Osteoblast (primary cell): ENCODE data around the gene LRRC47. TPM values are rescaled to one million over a fixed set of nuclear protein-coding genes. Genes with fewer than 3 reads are reported as not detected.
A peak's percentile ranks its signal among the peaks of the same experiment; 100 is the strongest.

ENCODE experiments used
- DNase-seq: peaks from one replicate; pipeline ENCODE4 v3.0.0; 2011; ENCODE audit warnings: low spot score, mixed read lengths; ENCODE audit not compliant: insufficient read length; ENCODE audit errors: missing footprints
- H2AFZ ChIP-seq: 2 replicates; pipeline ENCODE4 v1.6.0; 2011; ENCODE audit warnings: mild to moderate bottlenecking, low read length
- H3K27ac ChIP-seq: 2 replicates; pipeline ENCODE4 v1.5.1; 2011; ENCODE audit warnings: mild to moderate bottlenecking, low read depth, low read length, moderate library complexity
- H3K27me3 ChIP-seq: 2 replicates; pipeline ENCODE4 v1.6.0; 2012; ENCODE audit warnings: mild to moderate bottlenecking, control low read depth, inconsistent platforms, low read length, moderate library complexity; ENCODE audit not compliant: insufficient read depth
- H3K36me3 ChIP-seq: 2 replicates; pipeline ENCODE4 v1.5.1; 2011; ENCODE audit warnings: mild to moderate bottlenecking, low read length, control low read depth, moderate library complexity; ENCODE audit not compliant: insufficient read depth
- H3K4me1 ChIP-seq: 2 replicates; pipeline ENCODE4 v1.5.1; 2011; ENCODE audit warnings: mild to moderate bottlenecking, low read length, control low read depth, moderate library complexity; ENCODE audit not compliant: insufficient read depth
- H3K4me2 ChIP-seq: 2 replicates; pipeline ENCODE4 v1.6.0; 2011; ENCODE audit warnings: mild to moderate bottlenecking, low read length; ENCODE audit not compliant: insufficient read depth
- H3K4me3 ChIP-seq: fragments of 200-600 bp; sonication (generic); 3 replicates; pipeline ENCODE4 v1.5.1; 2012; ENCODE audit warnings: mild to moderate bottlenecking, low read length, inconsistent platforms; ENCODE audit not compliant: insufficient read depth
- H3K79me2 ChIP-seq: 2 replicates; pipeline ENCODE4 v1.6.0; 2012; ENCODE audit warnings: mild to moderate bottlenecking, low read length, control low read depth, inconsistent platforms; ENCODE audit not compliant: insufficient read depth
- H3K9me3 ChIP-seq: 2 replicates; pipeline ENCODE4 v1.5.1; 2011; ENCODE audit warnings: low read depth, low read length, control low read depth
- H4K20me1 ChIP-seq: 2 replicates; pipeline ENCODE4 v1.6.0; 2012; ENCODE audit warnings: mild to moderate bottlenecking, low read length, control low read depth; ENCODE audit not compliant: insufficient read depth
- total RNA-seq: library from RNA; depleted of rRNA; stranded (reverse); fragments of >200 nt; gene quantifications from 2 replicates; pipeline ENCODE4 v1.2.3, GENCODE V29; 2012
- TF ChIP-seq, protein P1 (sequence below): IDR thresholded peaks from 2 replicates; pipeline ENCODE4 v1.5.1; 2011; ENCODE audit warnings: mild to moderate bottlenecking, low read depth, low read length, moderate library complexity; ENCODE audit errors: extremely low read depth

LRRC47 gene
- total RNA-seq, 1 donor: 30.0 TPM

DNA sequence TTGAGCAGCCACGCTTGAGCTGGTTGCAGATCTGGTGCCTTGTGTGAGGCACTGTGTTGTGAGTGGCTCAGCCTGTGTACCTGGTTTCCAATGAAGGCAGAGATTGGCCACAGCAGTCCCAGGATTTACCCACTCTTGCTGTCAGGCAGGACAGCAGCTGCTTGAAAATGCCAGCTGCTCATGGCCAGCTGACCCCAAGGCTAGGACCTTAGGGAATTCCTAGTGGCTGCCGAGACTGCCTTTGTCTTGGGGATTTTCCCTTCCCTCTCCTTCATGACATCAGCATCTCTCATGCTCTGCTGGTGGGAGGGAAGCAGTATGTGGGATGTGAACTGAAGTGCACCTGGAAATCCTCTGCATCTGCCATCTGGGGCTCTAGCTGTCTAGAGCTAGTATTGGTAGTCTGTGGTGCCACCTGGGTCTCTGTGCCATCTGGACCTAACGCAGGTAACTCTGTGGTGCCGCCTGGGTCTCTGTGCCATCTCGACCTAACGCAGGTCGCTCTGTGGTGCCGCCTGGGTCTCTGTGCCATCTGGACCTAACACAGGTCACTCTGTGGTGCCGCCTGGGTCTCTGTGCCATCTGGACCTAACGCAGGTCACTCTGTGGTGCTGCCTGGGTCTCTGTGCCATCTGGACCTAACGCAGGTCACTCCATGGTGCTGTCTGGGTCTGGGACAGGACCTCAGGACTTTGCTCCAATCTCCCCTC is 3.8 kb upstream of the LRRC47 start:
- TF ChIP-seq, protein P1, sequence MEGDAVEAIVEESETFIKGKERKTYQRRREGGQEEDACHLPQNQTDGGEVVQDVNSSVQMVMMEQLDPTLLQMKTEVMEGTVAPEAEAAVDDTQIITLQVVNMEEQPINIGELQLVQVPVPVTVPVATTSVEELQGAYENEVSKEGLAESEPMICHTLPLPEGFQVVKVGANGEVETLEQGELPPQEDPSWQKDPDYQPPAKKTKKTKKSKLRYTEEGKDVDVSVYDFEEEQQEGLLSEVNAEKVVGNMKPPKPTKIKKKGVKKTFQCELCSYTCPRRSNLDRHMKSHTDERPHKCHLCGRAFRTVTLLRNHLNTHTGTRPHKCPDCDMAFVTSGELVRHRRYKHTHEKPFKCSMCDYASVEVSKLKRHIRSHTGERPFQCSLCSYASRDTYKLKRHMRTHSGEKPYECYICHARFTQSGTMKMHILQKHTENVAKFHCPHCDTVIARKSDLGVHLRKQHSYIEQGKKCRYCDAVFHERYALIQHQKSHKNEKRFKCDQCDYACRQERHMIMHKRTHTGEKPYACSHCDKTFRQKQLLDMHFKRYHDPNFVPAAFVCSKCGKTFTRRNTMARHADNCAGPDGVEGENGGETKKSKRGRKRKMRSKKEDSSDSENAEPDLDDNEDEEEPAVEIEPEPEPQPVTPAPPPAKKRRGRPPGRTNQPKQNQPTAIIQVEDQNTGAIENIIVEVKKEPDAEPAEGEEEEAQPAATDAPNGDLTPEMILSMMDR: no peak
- DNase-seq: peak; percentile 66
- peaks cover 15% of the 10 kb centered on the region for H3K79me2 ChIP-seq
- peaks cover 20% of the 10 kb centered on the region for H3K4me1 ChIP-seq
- H3K36me3 ChIP-seq: no peaks in the 10 kb centered on the region
- no peak overlapping the region for H3K4me3 ChIP-seq
- H3K4me2 ChIP-seq: no peak overlapping the region
- no peak overlapping the region for H3K27ac ChIP-seq
- H4K20me1 ChIP-seq: peaks cover 4% of the 10 kb centered on the region
- H3K27me3 ChIP-seq: peaks cover 8% of the 10 kb centered on the region
- H3K9me3 ChIP-seq: no peaks in the 10 kb centered on the region
- no peak overlapping the region for H2AFZ ChIP-seq

DNA sequence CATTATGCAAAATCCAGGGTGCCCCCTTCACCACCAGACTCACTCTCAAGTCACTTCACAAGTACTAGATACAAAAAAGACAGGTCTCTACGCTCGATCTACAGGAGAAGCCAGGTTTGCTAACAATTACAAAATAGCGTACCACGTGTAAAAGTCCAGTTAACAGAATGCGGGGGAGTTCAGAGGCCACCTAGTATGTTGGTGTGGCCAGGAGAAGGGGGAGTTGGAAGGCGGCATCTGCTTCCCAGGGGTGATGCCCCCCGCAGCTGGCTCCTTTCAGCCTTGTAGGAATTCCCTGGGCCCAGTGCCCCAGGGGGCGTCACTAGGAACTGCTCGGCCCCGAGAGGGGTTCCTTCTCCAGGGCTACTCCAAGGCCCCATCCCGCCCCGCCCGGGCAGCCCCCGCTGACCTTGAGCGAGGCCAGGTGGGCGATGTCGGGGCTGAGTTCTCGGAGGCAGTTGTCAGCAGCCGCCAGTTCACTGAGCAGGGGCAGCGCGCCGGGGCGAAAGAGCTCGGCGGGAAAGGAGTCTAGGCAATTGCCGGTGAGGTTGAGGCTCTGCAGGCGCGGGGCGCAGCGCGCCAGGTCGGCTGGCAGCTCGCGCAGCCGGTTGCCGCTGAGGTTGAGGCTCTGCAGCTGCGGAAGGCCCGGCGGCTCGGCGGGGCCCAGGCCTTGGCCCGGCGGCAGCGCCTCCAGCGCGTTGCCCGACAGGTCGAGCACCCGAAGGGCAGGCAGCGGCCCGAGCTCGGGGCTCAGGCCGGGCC is 664 bp downstream of the LRRC47 start:
- H3K4me3 ChIP-seq: peak overlapping the region; percentile 88
- H3K4me1 ChIP-seq: peaks cover 22% of the 10 kb centered on the region
- no peaks in the 10 kb centered on the region for H3K9me3 ChIP-seq
- DNase-seq: peak; percentile 94
- TF ChIP-seq, protein P1: no peak
- H3K79me2 ChIP-seq: peaks cover 59% of the 10 kb centered on the region
- peaks cover 36% of the 10 kb centered on the region for H4K20me1 ChIP-seq
- peaks cover 2% of the 10 kb centered on the region for H3K27me3 ChIP-seq
- H3K36me3 ChIP-seq: peaks cover 4% of the 10 kb centered on the region
- H3K27ac ChIP-seq: peak overlapping the region; percentile 51
- H3K4me2 ChIP-seq: peak overlapping the region; percentile 98
- H2AFZ ChIP-seq: peak overlapping the region; percentile 59

DNA sequence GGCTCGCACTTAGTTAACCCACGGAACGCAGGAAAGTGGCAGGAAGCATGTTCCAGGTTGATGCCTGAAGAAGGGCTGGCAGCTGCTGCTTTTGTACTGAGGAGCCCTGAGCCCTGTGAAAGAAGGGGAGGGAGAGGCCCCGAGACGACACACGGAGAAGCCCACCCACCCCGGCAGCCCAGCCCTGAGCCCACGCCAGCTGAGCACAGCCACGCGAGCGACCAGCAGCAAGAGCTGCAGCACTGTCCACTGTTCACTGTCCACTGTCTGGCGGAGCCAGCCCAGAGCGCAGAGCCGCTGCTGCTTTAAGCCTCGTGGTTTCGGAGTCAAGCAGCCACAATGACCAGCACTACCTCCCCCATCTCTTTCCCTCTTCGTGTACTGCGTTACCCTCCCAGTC is 5.3 kb downstream of the LRRC47 start:
- Histone ChIP-seq H3K27me3 (no peaks in the 10 kb centered on the region), H3K4me2 (no peak overlapping the region), H4K20me1 (peaks cover 76% of the 10 kb centered on the region), H3K4me1 (peaks cover 16% of the 10 kb centered on the region), H3K27ac (no peak overlapping the region), H2AFZ (no peak overlapping the region), H3K9me3 (no peaks in the 10 kb centered on the region), H3K36me3 (peaks cover 12% of the 10 kb centered on the region), H3K4me3 (no peak overlapping the region), H3K79me2 (peaks cover 94% of the 10 kb centered on the region)
- TF ChIP-seq, protein P1: no peak
- peak; percentile 66 for DNase-seq

DNA sequence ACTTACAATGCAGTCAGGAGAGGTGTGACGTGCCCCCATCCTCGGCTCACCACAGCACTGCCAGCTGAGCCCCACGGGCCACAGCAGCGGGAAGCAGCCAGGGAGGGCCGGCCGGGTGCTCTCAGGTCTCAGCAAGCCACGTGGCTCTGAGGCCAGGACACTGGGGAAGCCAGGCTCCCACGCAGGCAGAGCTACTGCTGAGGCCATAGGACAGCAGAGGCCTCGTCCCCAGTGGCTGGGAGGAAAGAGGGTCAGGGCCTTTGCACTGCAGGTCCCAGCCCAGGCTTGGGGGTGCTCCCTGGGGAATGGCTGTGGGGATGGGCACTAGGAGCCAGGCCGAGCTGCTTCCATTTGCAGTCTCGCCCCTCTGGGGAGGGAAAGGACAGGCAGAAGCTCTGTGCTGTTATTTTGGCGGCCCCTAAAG is 5.8 kb downstream of the LRRC47 start:
- Histone ChIP-seq H3K4me3 (no peak overlapping the region), H4K20me1 (peaks cover 76% of the 10 kb centered on the region), H3K4me1 (peaks cover 15% of the 10 kb centered on the region), H3K79me2 (peaks cover 89% of the 10 kb centered on the region), H3K9me3 (no peaks in the 10 kb centered on the region), H3K27me3 (no peaks in the 10 kb centered on the region), H3K36me3 (peaks cover 13% of the 10 kb centered on the region), H2AFZ (no peak overlapping the region), H3K4me2 (no peak overlapping the region), H3K27ac (no peak overlapping the region)
- TF ChIP-seq, protein P1: no peak
- DNase-seq: peak; percentile 80
